ENCODE data around the gene IGF1.
"Not testable (repeated sequence)": the region's sequence is repeated elsewhere in the genome, so short reads cannot be mapped to it uniquely, and the experiment has no call there.

IGF1 gene

DNA sequence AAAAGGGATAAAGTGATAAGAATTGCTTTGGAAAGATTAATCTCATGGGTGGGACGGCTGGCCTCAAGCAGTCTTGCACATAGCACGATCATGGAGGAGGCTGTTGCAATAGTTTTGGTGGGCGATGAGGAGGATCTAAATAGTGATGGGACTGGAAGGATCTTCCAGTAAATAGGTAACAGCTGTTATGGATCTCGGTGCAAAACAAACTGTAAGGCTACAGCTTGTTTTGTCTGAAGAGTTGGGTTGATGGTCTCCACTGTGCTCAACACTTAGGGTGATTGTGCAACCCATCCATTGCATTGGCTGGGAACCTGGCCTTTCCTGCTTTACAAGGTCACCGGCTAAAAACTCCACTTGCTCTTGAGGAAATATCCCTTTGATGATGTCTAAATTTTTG lies 21.0 kb downstream of the IGF1 start:
- DNase-seq = no peak

DNA sequence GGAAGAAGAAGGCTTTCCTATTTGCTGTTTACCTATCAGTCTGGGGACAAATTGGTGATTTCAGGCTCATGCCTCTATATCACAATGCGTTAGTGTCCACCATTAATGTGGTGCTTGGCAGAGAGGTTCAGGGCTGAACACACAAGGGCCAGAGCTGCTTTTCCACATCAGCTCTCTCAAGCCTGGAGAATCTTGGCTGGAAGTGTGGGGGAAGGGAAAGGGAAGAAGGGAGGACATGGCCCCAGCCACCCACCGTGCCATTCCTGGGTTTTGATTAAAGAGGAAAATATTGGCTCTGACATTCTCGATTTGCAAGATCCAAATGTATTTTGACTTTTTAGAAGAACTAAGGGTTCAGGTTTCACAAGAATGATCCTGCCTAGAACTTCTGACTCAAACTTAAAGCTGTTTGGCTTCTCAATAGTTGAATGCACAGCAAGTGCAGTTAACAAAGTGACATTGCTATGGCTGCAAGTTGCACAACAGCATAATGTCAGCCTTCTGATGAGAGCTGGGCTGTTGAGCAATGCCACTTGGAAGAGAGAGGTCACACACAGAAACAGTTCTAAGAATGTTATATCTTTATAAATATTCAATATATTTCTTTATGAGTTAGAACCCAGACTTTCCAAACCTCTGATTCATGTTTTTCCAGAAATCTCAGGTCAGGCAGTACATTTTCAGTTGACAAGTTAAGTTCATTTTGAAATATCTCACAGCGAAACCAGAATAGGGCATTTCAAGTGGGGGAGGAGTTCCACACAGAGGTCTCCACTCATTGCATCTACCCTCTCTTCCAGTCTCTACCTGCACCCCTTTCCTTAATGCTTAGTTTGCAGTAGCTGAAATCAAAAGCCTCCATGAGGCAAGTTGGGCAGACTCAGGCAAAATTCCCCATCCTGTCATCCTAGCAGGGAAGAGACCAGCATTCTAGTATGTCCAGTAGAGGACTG lies 25.3 kb downstream of the IGF1 start:
- no peak for DNase-seq

GRCh38 chr12:102454330-102454729 lies 26.0 kb downstream of the IGF1 start:
- DNase-seq = no peak

- DNase-seq = no peak
These were observed 27.8 kb downstream of the IGF1 start for GRCh38 chr12:102452605-102453004.

GRCh38 chr12:102449018-102449417 lies 31.3 kb downstream of the IGF1 start:
- not testable (repeated sequence) for DNase-seq

GRCh38 chr12:102447426-102447825 lies 32.9 kb downstream of the IGF1 start:
- not testable (repeated sequence) for DNase-seq

DNA sequence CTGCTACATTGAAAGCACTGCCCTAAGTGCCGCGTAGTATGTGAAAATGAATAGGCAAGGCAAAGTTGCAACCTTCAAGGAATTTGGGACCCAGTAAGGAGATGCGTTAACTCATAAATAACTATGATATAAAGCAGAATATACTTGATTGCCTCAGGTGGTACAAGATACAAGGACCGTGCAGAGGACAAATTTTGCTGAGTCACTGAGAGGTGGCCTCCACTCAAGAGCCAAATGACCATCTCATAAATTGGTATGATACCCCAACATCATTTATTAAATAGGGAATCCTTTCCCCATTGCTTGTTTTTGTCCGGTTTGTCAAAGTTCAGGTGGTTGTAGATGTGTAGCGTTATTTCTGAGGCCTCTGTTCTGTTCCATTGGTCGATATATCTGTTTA lies 35.7 kb downstream of the IGF1 start:
- DNase-seq = no peak

DNA sequence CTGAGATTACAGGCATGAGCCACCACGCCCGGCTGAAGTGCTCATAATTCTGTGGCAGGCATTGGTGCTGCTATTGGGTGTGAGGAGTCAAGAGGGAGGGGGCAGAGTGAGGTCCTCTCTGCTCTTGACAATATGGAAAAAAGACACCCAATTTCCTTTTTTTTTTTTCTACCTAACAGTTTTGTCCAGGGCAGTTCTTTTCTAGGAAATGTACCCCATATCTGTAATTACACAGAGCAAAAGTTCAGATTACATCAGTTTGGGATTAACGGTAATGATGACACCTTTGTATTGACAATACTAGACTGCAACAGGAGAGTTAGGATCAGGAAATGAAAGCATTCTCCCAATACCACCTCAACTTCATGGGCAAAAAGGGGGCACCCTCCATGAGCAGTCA lies 36.3 kb downstream of the IGF1 start:
- no peak for DNase-seq

- no peak for DNase-seq
These were observed 39.2 kb downstream of the IGF1 start for GRCh38 chr12:102441077-102441596.

GRCh38 chr12:102439426-102440405 lies 40.6 kb downstream of the IGF1 start:
- DNase-seq = no peak

DNA sequence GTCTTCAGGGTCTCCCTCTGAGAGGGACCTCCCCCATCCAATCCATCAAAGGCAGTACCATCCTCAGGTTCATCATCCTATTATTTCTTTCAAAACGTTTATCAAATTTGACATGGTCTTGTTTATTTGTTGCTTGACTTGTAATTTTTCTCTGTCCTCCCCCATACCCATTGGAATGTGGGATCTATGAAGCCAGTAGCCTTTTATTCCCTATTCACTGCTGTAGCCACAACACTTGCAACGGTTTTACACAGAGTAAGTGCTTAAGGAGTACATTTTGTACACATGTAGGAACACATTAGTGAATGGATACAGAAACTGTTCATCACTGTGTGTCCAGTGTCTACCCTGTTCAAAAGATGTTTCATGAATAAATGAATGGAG lies 41.5 kb downstream of the IGF1 start:
- no peak for DNase-seq

DNA sequence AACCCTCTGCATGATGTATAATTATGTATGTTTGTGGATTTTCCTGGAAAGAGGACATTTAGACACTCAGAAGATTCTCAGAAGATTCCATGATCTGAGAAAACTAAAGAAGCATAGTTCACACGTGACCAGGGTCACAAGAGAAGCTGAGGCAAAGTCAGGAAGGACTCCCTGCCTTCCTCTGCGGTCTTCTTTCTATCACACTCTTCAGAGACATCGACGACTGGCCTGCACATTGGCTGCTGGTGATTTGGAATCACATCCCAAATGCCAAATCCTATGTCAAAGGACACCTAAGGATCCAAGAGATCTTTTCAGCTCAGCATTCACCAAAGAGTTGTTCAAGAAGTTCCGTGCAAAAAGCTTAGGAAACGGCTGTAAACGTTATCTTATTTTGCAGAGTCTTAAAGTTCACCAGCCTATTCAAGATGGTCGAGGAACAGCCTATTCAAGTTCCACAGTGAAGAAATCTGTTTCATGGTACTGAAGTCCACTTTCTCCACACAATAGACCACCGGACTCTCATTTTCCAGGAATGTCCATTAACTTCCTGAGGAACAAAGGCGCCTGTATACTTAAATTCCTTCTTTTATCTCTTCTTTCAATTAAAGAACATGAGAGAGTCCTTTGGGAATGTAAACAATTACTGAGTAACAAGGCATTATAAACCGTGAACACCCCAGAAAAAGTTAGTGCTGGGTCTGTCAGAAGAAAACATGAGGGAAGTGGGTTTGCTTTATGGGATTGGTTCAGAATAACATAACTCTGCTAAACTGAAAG lies 42.1 kb downstream of the IGF1 start:
- DNase-seq = no peak

GRCh38 chr12:102437511-102437910 lies 42.9 kb downstream of the IGF1 start:
- DNase-seq = no peak

GRCh38 chr12:102436867-102437266 lies 43.5 kb downstream of the IGF1 start:
- DNase-seq = no peak

GRCh38 chr12:102435827-102436436 lies 44.4 kb downstream of the IGF1 start:
- DNase-seq = no peak

DNA sequence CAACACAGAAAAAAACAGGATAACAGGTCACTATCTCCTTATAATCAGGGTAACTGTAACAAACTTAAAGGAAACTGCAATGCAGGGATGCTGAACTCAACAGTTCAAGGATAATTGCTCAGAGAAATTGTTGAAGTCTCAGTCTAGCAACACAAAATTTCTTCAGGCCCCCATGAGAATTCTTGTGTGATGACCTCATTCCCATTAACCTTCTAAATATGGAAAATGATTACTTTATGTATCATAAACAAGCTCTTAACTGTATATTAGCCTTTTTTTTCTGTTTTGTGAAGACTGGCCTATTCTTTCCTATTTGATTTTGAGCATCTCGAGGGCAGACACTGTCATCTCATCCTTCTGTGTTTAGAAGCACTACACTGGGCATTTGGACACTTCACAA lies 47.1 kb downstream of the IGF1 start:
- DNase-seq = no peak

GRCh38 chr12:102430661-102431060 lies 49.7 kb downstream of the IGF1 start:
- no peak for DNase-seq

DNA sequence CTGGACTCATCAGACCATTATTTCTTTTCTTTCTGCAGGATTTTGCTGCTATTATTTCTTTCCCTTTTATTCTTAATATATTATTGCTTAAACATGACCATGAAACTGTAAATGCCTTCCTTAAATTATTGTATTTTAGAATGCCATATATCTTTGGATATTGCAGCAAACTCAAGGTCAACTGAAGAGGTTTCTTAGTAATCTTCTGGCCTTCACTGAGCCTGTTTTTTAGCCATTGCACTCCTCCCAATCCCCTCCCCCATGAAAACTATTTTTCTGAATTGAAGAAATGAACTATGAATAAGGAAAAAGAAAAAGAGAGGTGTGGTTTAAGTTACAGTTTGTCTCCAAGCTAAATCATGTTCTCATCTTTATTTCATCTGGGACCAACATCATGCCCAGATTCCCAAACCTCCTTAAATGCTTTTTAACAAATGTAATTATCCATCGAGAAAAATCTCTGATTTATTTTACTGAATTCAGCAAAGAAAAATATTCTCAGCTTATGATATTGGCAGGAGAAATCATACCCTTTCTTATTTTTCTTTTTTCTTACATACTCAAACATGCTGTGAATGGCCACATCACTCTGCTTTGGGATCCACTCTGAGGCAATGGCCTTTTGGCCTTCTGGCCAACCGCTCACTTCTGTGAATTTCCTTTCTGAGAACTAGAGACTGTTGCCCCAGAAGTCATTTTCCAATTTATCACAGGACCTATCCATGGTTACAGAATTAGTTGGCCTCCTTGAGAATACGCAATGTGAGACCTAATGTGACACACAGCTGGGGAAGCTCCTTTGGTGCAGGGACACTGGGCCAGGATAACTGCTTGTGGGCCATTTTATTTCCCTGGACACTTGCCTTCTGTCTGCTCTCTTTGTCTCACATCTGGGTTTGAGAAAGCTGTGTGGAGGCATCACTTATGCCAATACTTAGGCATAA lies 50.9 kb downstream of the IGF1 start:
- no peak for DNase-seq

- DNase-seq = no peak
These were observed 52.8 kb downstream of the IGF1 start for GRCh38 chr12:102427543-102427941.

DNA sequence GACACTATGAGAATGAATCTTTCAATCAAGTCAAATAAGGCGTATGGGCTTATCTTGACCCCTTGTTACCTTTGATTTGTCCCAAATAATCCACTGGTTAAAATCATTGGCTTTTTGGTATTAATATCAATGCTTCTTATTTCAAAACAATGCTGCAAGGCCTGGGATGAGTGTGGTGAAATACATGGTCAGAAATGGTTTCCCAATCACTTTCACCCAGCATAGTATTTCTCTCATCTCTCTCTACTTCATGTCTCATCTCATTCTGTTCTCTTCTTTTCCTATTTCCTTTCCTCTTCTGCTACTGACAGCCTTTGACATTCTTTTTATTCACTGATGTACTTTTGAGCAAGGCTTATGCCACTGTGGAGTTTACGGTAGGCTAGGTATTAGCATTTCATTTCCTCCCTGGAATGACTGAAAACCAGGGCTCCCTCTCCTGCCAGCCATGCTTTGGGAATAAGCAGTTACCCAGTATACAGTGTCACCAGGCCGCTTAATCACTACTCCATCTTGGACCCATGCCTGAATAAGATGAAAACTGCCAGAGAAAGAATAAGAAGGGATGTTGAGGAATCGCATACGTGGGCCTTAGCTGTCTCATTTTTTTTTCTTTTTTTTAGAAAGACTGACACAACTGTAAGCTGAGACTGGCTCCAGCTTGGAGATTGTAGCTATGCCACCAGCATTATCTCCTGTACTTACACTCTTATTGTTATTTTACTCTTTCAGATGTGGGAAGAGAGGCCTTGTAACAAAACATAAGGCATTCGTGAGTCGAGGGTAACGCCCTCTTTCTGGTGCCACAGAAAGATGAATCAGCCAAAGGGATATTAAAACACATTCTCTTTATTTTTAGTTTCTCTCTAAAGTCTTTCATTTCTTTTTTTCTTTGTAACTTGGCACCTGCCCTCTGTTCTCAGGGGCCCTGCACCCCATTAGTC lies 53.5 kb downstream of the IGF1 start:
- DNase-seq = no peak

All from GOT3 (cell line).